K562 (cell line): ENCODE measurements around the gene CDK1. TPM values are rescaled to one million over a fixed set of nuclear protein-coding genes. Genes with fewer than 3 reads are reported as not detected.

Experiments used
- ATAC-seq: fragments of 200-7000 bp; cut with Tn5 transposase; 3 replicates; pipeline ENCODE4 v1.9.1; 2020; ENCODE audit warnings: moderate library complexity
- BruUV-seq: library from RNA; stranded (reverse); fragments of 400-500 nt; replicated peaks from 2 replicates; lab custom pipeline; 2021; lab: Mats Ljungman, UMichigan
- CTCF ChIA-PET: fragments of 300-600 bp; formaldehyde crosslinking; extraction: SDS; loops from one replicate; lab custom pipeline; 2021; ENCODE audit warnings: low intra/inter-chr PET ratio; lab: Yijun Ruan, JAX
- POLR2A ChIA-PET: fragments of 300-600, 350-650 bp; sonication (Branson Sonifier 250); formaldehyde crosslinking; extraction: SDS; loops from one replicate; lab custom pipeline; 2021; ENCODE audit warnings: antibody characterized with exemption, inconsistent platforms; lab: Yijun Ruan, JAX
- DNase-seq, 4 experiments: peaks; one replicate each; pipeline versions ENCODE4 v3.0.0 to v3.0.0-alpha.2; 2011 to 2018; ENCODE audit warnings: low spot score in 3 of 4, mixed read lengths in 3 of 4; ENCODE audit errors: extremely low read depth in 1 of 4
- FAIRE-seq: peaks from 2 replicates; lab custom pipeline; 2011; peaks lifted over from hg19 to GRCh38; lab: Jason Lieb, UNC
- H2AFZ ChIP-seq: 2 replicates; pipeline ENCODE4 v1.6.0; 2011; ENCODE audit warnings: low read depth, low read length, control low read depth, inconsistent platforms
- H3K27ac ChIP-seq: fragments of 200-600 bp; 3 replicates; pipeline ENCODE4 v1.8.0; 2011; ENCODE audit warnings: low read depth, mild to moderate bottlenecking, control low read depth, inconsistent platforms, low read length, moderate library complexity, mixed read lengths; ENCODE audit errors: extremely low read depth
- H3K27me3 ChIP-seq, 2 experiments: fragments of 300-600 bp in 1 of 2; 2 replicates in 1 of 2; 3 replicates in 1 of 2; pipeline versions ENCODE4 v1.6.0 to v1.8.0; 2011; ENCODE audit warnings: inconsistent platforms in 2 of 2, low read length in 2 of 2, mild to moderate bottlenecking in 1 of 2, mixed read lengths in 1 of 2, moderate library complexity in 1 of 2; ENCODE audit not compliant: control insufficient read depth in 2 of 2, insufficient read depth in 2 of 2
- H3K36me3 ChIP-seq: fragments of 300-600 bp; 3 replicates; pipeline ENCODE4 v1.8.0; 2011; ENCODE audit warnings: mild to moderate bottlenecking, low read length, inconsistent platforms; ENCODE audit not compliant: control insufficient read depth, insufficient read depth
- H3K4me1 ChIP-seq, 2 experiments: fragments of 200-600 bp in 1 of 2; replicated peaks in 1 of 2; 2 replicates in 1 of 2; 3 replicates in 1 of 2; pipeline versions ENCODE4 v1.5.1 to v1.8.0; 2011; ENCODE audit warnings: inconsistent platforms in 2 of 2, low read length in 2 of 2, mild to moderate bottlenecking in 1 of 2, mixed read lengths in 1 of 2, moderate library complexity in 1 of 2; ENCODE audit not compliant: control insufficient read depth in 2 of 2, insufficient read depth in 2 of 2
- H3K4me2 ChIP-seq: 2 replicates; pipeline ENCODE4 v1.6.1; 2011; ENCODE audit warnings: low read length, control low read depth, inconsistent platforms, mixed read lengths; ENCODE audit not compliant: insufficient read depth
- H3K4me3 ChIP-seq: fragments of 200-600 bp; sonication (generic), shearing (Covaris generic); 2 replicates; pipeline ENCODE4 v1.5.1; 2016; ENCODE audit warnings: control low read depth, inconsistent platforms
- H3K79me2 ChIP-seq: fragments of 200-600 bp; 3 replicates; pipeline ENCODE4 v1.8.0; 2011; ENCODE audit warnings: low read length, inconsistent platforms; ENCODE audit not compliant: control insufficient read depth, insufficient read depth
- H3K9ac ChIP-seq, 2 experiments: 2 replicates each; pipeline versions ENCODE4 v1.6.0 to v1.6.1; 2011; ENCODE audit warnings: low read depth in 2 of 2, low read length in 2 of 2, control low read depth in 1 of 2, inconsistent platforms in 1 of 2, mild to moderate bottlenecking in 1 of 2, mixed read lengths in 1 of 2; ENCODE audit not compliant: insufficient read depth in 1 of 2
- H3K9me1 ChIP-seq: one replicate; pipeline ENCODE4 v1.6.0; 2011; ENCODE audit warnings: inconsistent platforms, mild to moderate bottlenecking, low read length, moderate library complexity; ENCODE audit not compliant: control insufficient read depth, insufficient read depth
- H3K9me3 ChIP-seq: replicated peaks from 2 replicates; pipeline ENCODE4 v1.5.1; 2011; ENCODE audit warnings: low read depth, low read length, inconsistent platforms; ENCODE audit not compliant: control insufficient read depth, insufficient read depth
- H4K20me1 ChIP-seq: replicated peaks from 2 replicates; pipeline ENCODE4 v1.6.1; 2011; ENCODE audit warnings: low read length, inconsistent platforms, mixed read lengths; ENCODE audit not compliant: control insufficient read depth, insufficient read depth
- E2F1 ChIP-seq: sonication (generic); formaldehyde crosslinking; IDR thresholded peaks from 2 replicates; pipeline ENCODE4 v1.8.1; 2023; ENCODE audit warnings: mild to moderate bottlenecking, missing genetic modification reagents, moderate library complexity
- KHSRP ChIP-seq: fragments of 450-650 bp; IDR thresholded peaks from 2 replicates; pipeline ENCODE4 v1.6.1; 2017
- POLR2A ChIP-seq: fragments of 450-650 bp; conservative IDR thresholded peaks from 2 replicates; pipeline ENCODE4 v1.6.1; 2016
- POLR2B ChIP-seq: fragments of 450-650 bp; IDR thresholded peaks from 2 replicates; pipeline ENCODE4 v1.6.1; 2018; ENCODE audit warnings: low read depth; ENCODE audit not compliant: partially characterized antibody
- SUPT5H ChIP-seq: fragments of 450-650 bp; IDR thresholded peaks from 2 replicates; pipeline ENCODE4 v1.6.1; 2016
- WGBS: fragments of 100-300 bp; shearing (Covaris generic); methylation state at CpG from one replicate; pipeline ENCODE4 v1.1.6; 2016; ENCODE audit warnings: low coverage, mixed read lengths; ENCODE audit not compliant: insufficient coverage; ENCODE audit errors: missing lambda C conversion rate; 5-methylcytosine and 5-hydroxymethylcytosine counted together
- in situ Hi-C: fragments of 300-500 bp; cut with MboI; formaldehyde crosslinking; loops from 4 replicates; pipeline ENCODE4 v1.15.0; 2018; ENCODE audit warnings: inconsistent platforms, mixed read lengths
- intact Hi-C: fragments of 100-400 bp; cut with micrococcal nuclease; formaldehyde crosslinking; loops from 2 replicates; pipeline ENCODE4 v1.14.2; 2022
- polyA plus RNA-seq, 8 experiments: library from polyadenylated mRNA; depleted of rRNA in 4 of 8; stranded (reverse) in 5 of 8; unstranded in 3 of 8; fragments of >200 nt; fragmentation: Nextera tagmentation in 2 of 8; fragmentation: Illumina TruSeq in 1 of 8; extraction: Ambion mirVana in 2 of 8; extraction: Trizol in 1 of 8; gene quantifications; 2 replicates each; pipeline versions ENCODE4 v1.2.1 to v1.2.3, GENCODE V29; 2011 to 2014; ENCODE audit warnings: inconsistent platforms in 1 of 8, missing spikeins in 1 of 8
- total RNA-seq, 7 experiments: library from RNA; depleted of rRNA in 6 of 7; stranded (reverse); fragments of >200 nt in 6 of 7; fragmentation: Illumina TruSeq in 2 of 7; extraction: Trizol in 2 of 7; gene quantifications; 2 replicates each; pipeline versions ENCODE4 v1.2.1 to v1.2.3, GENCODE V29; 2011 to 2021; ENCODE audit warnings: low replicate concordance in 1 of 7

CDK1 gene
- total and polyA plus RNA-seq, 9 of the 15 experiments (the other 6 are each of a cell fraction or from before 2014, with no cell fraction given): 156 to 685 (median 236) TPM

- no peaks in the 10 kb centered on the region for H3K4me1 ChIP-seq
- 93% methylated on average over 4 of the region's 4 CpGs for WGBS
- in situ Hi-C loops (no loop called here), intact Hi-C loops (no loop called here)
- no peak overlapping the region for H3K27ac ChIP-seq
- ATAC-seq (no peak), FAIRE-seq (no peak), DNase-seq (no peak)
- no peaks in the 10 kb centered on the region for H3K27me3 ChIP-seq
- peaks cover 74% of the 10 kb centered on the region for H3K36me3 ChIP-seq
- ChIA-PET CTCF (no interaction called here), POLR2A (interaction anchor here (0.7 to 3.3 kb wide), 3 partner anchors 10 to 17 kb away, joined by 4 to 15 read pairs (median 6); partner anchors contain the start of gene CDK1)
- no peak overlapping the region for H3K4me3 ChIP-seq
- no peaks in the 10 kb centered on the region for H3K9me3 ChIP-seq
- peaks cover 37% of the 10 kb centered on the region for H3K79me2 ChIP-seq
- H3K9ac ChIP-seq: no peak overlapping the region
- BruUV-seq: no TSS peak
- H2AFZ ChIP-seq: no peak overlapping the region
- no peaks in the 10 kb centered on the region for H4K20me1 ChIP-seq
- no peak overlapping the region for H3K4me2 ChIP-seq
- TF ChIP-seq KHSRP (0 out of 2 replicates have a peak, but pooled peaks have one; percentile 42), E2F1 (CRISPR knock-in tag) (no peak), POLR2A (peak; percentile 62; the same call in 1 of the 2 replicates), POLR2B (peak; percentile 55), SUPT5H (peak; percentile 60; the same call in 1 of the 2 replicates)
- TF ChIP-seq, all 486 proteins: peak for 4
- no peaks in the 10 kb centered on the region for H3K9me1 ChIP-seq
Observed at GRCh38 chr10:60794953-60795352, 16.7 kb downstream of the CDK1 start.
